Immature natural killer cell (primary cell): ENCODE data around the gene AANAT. TPM values are rescaled to one million over a fixed set of nuclear protein-coding genes. Genes with fewer than 3 reads are reported as not detected.

Experiments
- DNase-seq, 3 donors: peaks; one replicate each; pipeline ENCODE4 v3.0.0; 2022; ENCODE audit warnings: mixed read lengths in 1 of 3
- H3K27ac Mint-ChIP-seq, 6 donors: one replicate each; pipeline ENCODE4 v1.8.0; 2020; ENCODE audit warnings: mixed read lengths in 6 of 6, mild to moderate bottlenecking in 5 of 6, inconsistent platforms in 4 of 6, moderate library complexity in 3 of 6
- H3K27me3 Mint-ChIP-seq, 3 donors: one replicate each; pipeline ENCODE4 v1.8.0; 2020 to 2021; ENCODE audit warnings: low read depth in 3 of 3, mild to moderate bottlenecking in 3 of 3, mixed read lengths in 3 of 3, moderate library complexity in 3 of 3, inconsistent platforms in 1 of 3
- H3K36me3 Mint-ChIP-seq, 3 donors: one replicate each; pipeline ENCODE4 v1.8.0; 2020; ENCODE audit warnings: mixed read lengths in 3 of 3, inconsistent platforms in 2 of 3, mild to moderate bottlenecking in 2 of 3
- H3K4me1 Mint-ChIP-seq, 2 donors: one replicate each; pipeline ENCODE4 v1.8.0; 2020; ENCODE audit warnings: inconsistent platforms in 2 of 2, mild to moderate bottlenecking in 2 of 2, mixed read lengths in 2 of 2, moderate library complexity in 1 of 2
- H3K4me3 Mint-ChIP-seq, 5 donors: one replicate each; pipeline ENCODE4 v1.8.0; 2020; ENCODE audit warnings: mild to moderate bottlenecking in 5 of 5, mixed read lengths in 5 of 5, inconsistent platforms in 3 of 5, moderate library complexity in 3 of 5
- H3K9me3 Mint-ChIP-seq, 6 donors: one replicate each; pipeline ENCODE4 v1.8.0; 2020; ENCODE audit warnings: mild to moderate bottlenecking in 6 of 6, mixed read lengths in 6 of 6, inconsistent platforms in 4 of 6, moderate library complexity in 3 of 6
- polyA plus RNA-seq, 3 donors: library from polyadenylated mRNA; unstranded; fragments of 300-500 nt; fragmentation: Illumina TruSeq; gene quantifications; one replicate each; pipeline ENCODE4 v1.2.3, GENCODE V29; 2021

Gene AANAT
- polyA plus RNA-seq, 3 donors from 2014 or later: 0.34 TPM; not detected in 2

- Mint-ChIP-seq H3K4me1 (peaks cover 85 to 89% of the 10 kb centered on the region in 2 donors), H3K9me3 (no peaks in the 10 kb centered on the region), H3K36me3 (no peaks in the 10 kb centered on the region), H3K27me3 (peaks cover 8 to 17% (median 14%) of the 10 kb centered on the region in 3 donors), H3K27ac (peak overlapping the region; percentile 99 to 100 (median 100)), H3K4me3 (peak overlapping the region; percentile 81 to 96 (median 91))
- peak; percentile 35 to 41 (median 40) for DNase-seq
Observed at GRCh38 chr17:76492123-76492988, 25.0 kb downstream of the AANAT start.

GRCh38 chr17:76492989-76493501 lies 25.6 kb downstream of the AANAT start:
- H3K4me1 Mint-ChIP-seq: peaks cover 92 to 93% of the 10 kb centered on the region in 2 donors
- no peaks in the 10 kb centered on the region for H3K9me3 Mint-ChIP-seq
- H3K36me3 Mint-ChIP-seq: no peaks in the 10 kb centered on the region
- H3K27me3 Mint-ChIP-seq: peaks cover 10 to 17% (median 15%) of the 10 kb centered on the region in 3 donors
- H3K27ac Mint-ChIP-seq: peak overlapping the region; percentile 99 to 100 (median 100)
- H3K4me3 Mint-ChIP-seq: peak overlapping the region; percentile 81 to 96 (median 91)
- peak; percentile 67 to 75 (median 75) for DNase-seq

GRCh38 chr17:76493505-76494167 lies 26.2 kb downstream of the AANAT start:
- no peaks in the 10 kb centered on the region for H3K36me3 Mint-ChIP-seq
- peak overlapping the region; percentile 99 to 100 (median 100) for H3K27ac Mint-ChIP-seq
- H3K9me3 Mint-ChIP-seq: no peaks in the 10 kb centered on the region
- H3K4me3 Mint-ChIP-seq: peak overlapping the region; percentile 81 to 96 (median 91)
- peaks cover 96 to 97% of the 10 kb centered on the region in 2 donors for H3K4me1 Mint-ChIP-seq
- peaks cover 14 to 20% (median 19%) of the 10 kb centered on the region in 3 donors for H3K27me3 Mint-ChIP-seq
- peak; percentile 86 to 88 (median 86) for DNase-seq

- Mint-ChIP-seq H3K27ac (peak overlapping the region; percentile 99 to 100 (median 100)), H3K9me3 (no peaks in the 10 kb centered on the region), H3K4me1 (peaks cover 95 to 97% of the 10 kb centered on the region in 2 donors), H3K27me3 (peaks cover 16 to 34% (median 29%) of the 10 kb centered on the region in 3 donors), H3K4me3 (peak overlapping the region in 4 of 5 donors; percentile 8 to 63 (median 51)), H3K36me3 (peaks cover 3 to 7% (median 4%) of the 10 kb centered on the region in 3 donors)
- DNase-seq: no peak
Observed at GRCh38 chr17:76495663-76496400, 28.4 kb downstream of the AANAT start.

- Mint-ChIP-seq H3K9me3 (no peaks in the 10 kb centered on the region), H3K36me3 (peaks cover 3 to 7% (median 4%) of the 10 kb centered on the region in 3 donors), H3K4me3 (peak overlapping the region in 4 of 5 donors; percentile 21 to 61 (median 52)), H3K27ac (peak overlapping the region; percentile 99 to 100 (median 100)), H3K4me1 (peaks cover 92% of the 10 kb centered on the region in 2 donors), H3K27me3 (peaks cover 16 to 34% (median 29%) of the 10 kb centered on the region in 3 donors)
- DNase-seq: no peak
Observed at GRCh38 chr17:76496464-76496863, 29.1 kb downstream of the AANAT start.

- Mint-ChIP-seq H3K27me3 (peaks cover 15 to 34% (median 29%) of the 10 kb centered on the region in 3 donors), H3K4me3 (peak overlapping the region; percentile 58 to 100 (median 69)), H3K27ac (peak overlapping the region; percentile 99 to 100 (median 100)), H3K36me3 (peaks cover 3 to 7% (median 4%) of the 10 kb centered on the region in 3 donors), H3K9me3 (no peaks in the 10 kb centered on the region), H3K4me1 (peaks cover 86 to 91% of the 10 kb centered on the region in 2 donors)
- DNase-seq: no peak
Observed at GRCh38 chr17:76497699-76497978, 30.2 kb downstream of the AANAT start.

GRCh38 chr17:76497979-76498875 lies 30.8 kb downstream of the AANAT start:
- peak in 2 of 3 donors; percentile 36 to 40 for DNase-seq
- peaks cover 80 to 90% of the 10 kb centered on the region in 2 donors for H3K4me1 Mint-ChIP-seq
- H3K36me3 Mint-ChIP-seq: peaks cover 3 to 7% (median 4%) of the 10 kb centered on the region in 3 donors
- H3K27me3 Mint-ChIP-seq: peaks cover 12 to 30% (median 26%) of the 10 kb centered on the region in 3 donors
- no peaks in the 10 kb centered on the region for H3K9me3 Mint-ChIP-seq
- H3K27ac Mint-ChIP-seq: peak overlapping the region; percentile 98 to 100 (median 100)
- H3K4me3 Mint-ChIP-seq: peak overlapping the region; percentile 94 to 100 (median 95)

- peaks cover 3 to 7% (median 4%) of the 10 kb centered on the region in 3 donors for H3K36me3 Mint-ChIP-seq
- no peaks in the 10 kb centered on the region for H3K9me3 Mint-ChIP-seq
- H3K4me3 Mint-ChIP-seq: peak overlapping the region; percentile 94 to 100 (median 95)
- H3K27ac Mint-ChIP-seq: peak overlapping the region; percentile 98 to 100 (median 100)
- DNase-seq: peak; percentile 57 to 66 (median 61)
- H3K27me3 Mint-ChIP-seq: peaks cover 11 to 25% (median 19%) of the 10 kb centered on the region in 3 donors
- H3K4me1 Mint-ChIP-seq: peaks cover 74 to 84% of the 10 kb centered on the region in 2 donors
Observed at GRCh38 chr17:76498876-76499251, 31.5 kb downstream of the AANAT start.

GRCh38 chr17:76499267-76499667 lies 31.9 kb downstream of the AANAT start:
- DNase-seq: no peak
- H3K36me3 Mint-ChIP-seq: peaks cover 3 to 7% (median 4%) of the 10 kb centered on the region in 3 donors
- H3K27ac Mint-ChIP-seq: peak overlapping the region; percentile 98 to 100 (median 100)
- H3K4me1 Mint-ChIP-seq: peaks cover 71 to 82% of the 10 kb centered on the region in 2 donors
- no peaks in the 10 kb centered on the region for H3K9me3 Mint-ChIP-seq
- H3K27me3 Mint-ChIP-seq: peaks cover 11 to 23% (median 17%) of the 10 kb centered on the region in 3 donors
- H3K4me3 Mint-ChIP-seq: peak overlapping the region; percentile 94 to 100 (median 95)

GRCh38 chr17:76500074-76500746 lies 32.8 kb downstream of the AANAT start:
- peak overlapping the region; percentile 97 to 100 (median 99) for H3K27ac Mint-ChIP-seq
- H3K4me3 Mint-ChIP-seq: peak overlapping the region; percentile 94 to 100 (median 95)
- H3K27me3 Mint-ChIP-seq: peaks cover 11 to 23% (median 17%) of the 10 kb centered on the region in 3 donors
- no peaks in the 10 kb centered on the region for H3K9me3 Mint-ChIP-seq
- DNase-seq: peak in 2 of 3 donors; percentile 28 to 30
- H3K4me1 Mint-ChIP-seq: peaks cover 61 to 73% of the 10 kb centered on the region in 2 donors
- peaks cover 3 to 7% (median 4%) of the 10 kb centered on the region in 3 donors for H3K36me3 Mint-ChIP-seq

- no peaks in the 10 kb centered on the region for H3K9me3 Mint-ChIP-seq
- peaks cover 3 to 7% (median 4%) of the 10 kb centered on the region in 3 donors for H3K36me3 Mint-ChIP-seq
- peaks cover 57 to 68% of the 10 kb centered on the region in 2 donors for H3K4me1 Mint-ChIP-seq
- peak overlapping the region; percentile 97 to 100 (median 99) for H3K27ac Mint-ChIP-seq
- peak overlapping the region; percentile 94 to 100 (median 95) for H3K4me3 Mint-ChIP-seq
- no peak for DNase-seq
- H3K27me3 Mint-ChIP-seq: peaks cover 11 to 23% (median 17%) of the 10 kb centered on the region in 3 donors
Observed at GRCh38 chr17:76500747-76501017, 33.3 kb downstream of the AANAT start.
